ENCODE measurements around the gene EGFR. TPM values are rescaled to one million over a fixed set of nuclear protein-coding genes. Genes with fewer than 3 reads are reported as not detected.

Gene EGFR
- total and polyA plus RNA-seq, 5 donors from 2014 or later, result not detected

GRCh38 chr7:55249332-55249731 is 230.5 kb downstream of the EGFR start:
- no peak overlapping the region for H3K4me3 ChIP-seq (ENCODE audit: low read depth, low read length)
- H3K27me3 ChIP-seq (ENCODE audit: control insufficient read depth, insufficient read depth, low read length), result peaks cover 12% of the 10 kb centered on the region
- H3K9me3 ChIP-seq (ENCODE audit: control insufficient read depth in 2 of 2, low read length in 2 of 2), result no peaks in the 10 kb centered on the region
- ATAC-seq (ENCODE audit: low read depth in 2 of 2) (no peak), DNase-seq (no peak)
- H3K27ac ChIP-seq (ENCODE audit: insufficient read depth, low read length, poor library complexity, severe bottlenecking), result no peak overlapping the region
- no peak overlapping the region for H3K27ac Mint-ChIP-seq
- peaks cover 0 to 5% (median 0%) of the 10 kb centered on the region in 4 donors for H3K4me1 Mint-ChIP-seq
- H3K4me1 ChIP-seq (ENCODE audit: control insufficient read depth, insufficient read depth, low read length, poor library complexity, severe bottlenecking), result peaks cover 3% of the 10 kb centered on the region
- no peaks in the 10 kb centered on the region for H3K9me3 Mint-ChIP-seq
- H3K36me3 Mint-ChIP-seq, result no peaks in the 10 kb centered on the region
- no peaks in the 10 kb centered on the region for H3K36me3 ChIP-seq (ENCODE audit: control insufficient read depth, insufficient read depth, low read length)
- H3K27me3 Mint-ChIP-seq, result peaks cover 44% of the 10 kb centered on the region
- no peak overlapping the region for H3K4me3 Mint-ChIP-seq

- Mint-ChIP-seq H3K4me1 (peaks cover 0 to 11% (median 0%) of the 10 kb centered on the region in 4 donors), H3K9me3 (no peaks in the 10 kb centered on the region), H3K27ac (no peak overlapping the region), H3K36me3 (no peaks in the 10 kb centered on the region), H3K4me3 (no peak overlapping the region), H3K27me3 (peaks cover 40% of the 10 kb centered on the region)
- DNase-seq (no peak), ATAC-seq (ENCODE audit: low read depth in 2 of 2) (no peak)
- H3K27me3 ChIP-seq (ENCODE audit: control insufficient read depth, insufficient read depth, low read length), result peaks cover 9% of the 10 kb centered on the region
- H3K9me3 ChIP-seq (ENCODE audit: control insufficient read depth in 2 of 2, low read length in 2 of 2), result no peaks in the 10 kb centered on the region
- H3K36me3 ChIP-seq (ENCODE audit: control insufficient read depth, insufficient read depth, low read length), result no peaks in the 10 kb centered on the region
- peaks cover 12% of the 10 kb centered on the region for H3K4me1 ChIP-seq (ENCODE audit: control insufficient read depth, insufficient read depth, low read length, poor library complexity, severe bottlenecking)
- H3K4me3 ChIP-seq (ENCODE audit: low read depth, low read length), result no peak overlapping the region
- no peak overlapping the region for H3K27ac ChIP-seq (ENCODE audit: insufficient read depth, low read length, poor library complexity, severe bottlenecking)
These were observed 231.5 kb downstream of the EGFR start for GRCh38 chr7:55250313-55250712.

- Mint-ChIP-seq H3K27me3 (peaks cover 46% of the 10 kb centered on the region), H3K4me3 (no peak overlapping the region), H3K27ac (no peak overlapping the region), H3K9me3 (no peaks in the 10 kb centered on the region), H3K36me3 (no peaks in the 10 kb centered on the region), H3K4me1 (peaks cover 0 to 19% (median under 1%) of the 10 kb centered on the region in 4 donors)
- Histone ChIP-seq H3K4me3 (ENCODE audit: low read depth, low read length) (no peak overlapping the region), H3K27me3 (ENCODE audit: control insufficient read depth, insufficient read depth, low read length) (peaks cover 9% of the 10 kb centered on the region), H3K27ac (ENCODE audit: insufficient read depth, low read length, poor library complexity, severe bottlenecking) (no peak overlapping the region), H3K36me3 (ENCODE audit: control insufficient read depth, insufficient read depth, low read length) (no peaks in the 10 kb centered on the region), H3K4me1 (ENCODE audit: control insufficient read depth, insufficient read depth, low read length, poor library complexity, severe bottlenecking) (peaks cover 18% of the 10 kb centered on the region), H3K9me3 (ENCODE audit: control insufficient read depth in 2 of 2, low read length in 2 of 2) (no peaks in the 10 kb centered on the region)
- DNase-seq, result no peak
- no peak for ATAC-seq (ENCODE audit: low read depth in 2 of 2)
These were observed 232.5 kb downstream of the EGFR start for GRCh38 chr7:55251313-55251712.

GRCh38 chr7:55251911-55252310 is 233.1 kb downstream of the EGFR start:
- Histone ChIP-seq H3K9me3 (ENCODE audit: control insufficient read depth in 2 of 2, low read length in 2 of 2) (no peaks in the 10 kb centered on the region), H3K4me1 (ENCODE audit: control insufficient read depth, insufficient read depth, low read length, poor library complexity, severe bottlenecking) (peaks cover 18% of the 10 kb centered on the region), H3K27ac (ENCODE audit: insufficient read depth, low read length, poor library complexity, severe bottlenecking) (no peak overlapping the region), H3K27me3 (ENCODE audit: control insufficient read depth, insufficient read depth, low read length) (peaks cover 9% of the 10 kb centered on the region), H3K4me3 (ENCODE audit: low read depth, low read length) (no peak overlapping the region), H3K36me3 (ENCODE audit: control insufficient read depth, insufficient read depth, low read length) (no peaks in the 10 kb centered on the region)
- no peak overlapping the region for H3K4me3 Mint-ChIP-seq
- ATAC-seq (ENCODE audit: low read depth in 2 of 2), result no peak
- no peak for DNase-seq
- peaks cover 0 to 19% (median under 1%) of the 10 kb centered on the region in 4 donors for H3K4me1 Mint-ChIP-seq
- peaks cover 49% of the 10 kb centered on the region for H3K27me3 Mint-ChIP-seq
- H3K9me3 Mint-ChIP-seq, result no peaks in the 10 kb centered on the region
- H3K27ac Mint-ChIP-seq, result no peak overlapping the region
- H3K36me3 Mint-ChIP-seq, result no peaks in the 10 kb centered on the region

DNA sequence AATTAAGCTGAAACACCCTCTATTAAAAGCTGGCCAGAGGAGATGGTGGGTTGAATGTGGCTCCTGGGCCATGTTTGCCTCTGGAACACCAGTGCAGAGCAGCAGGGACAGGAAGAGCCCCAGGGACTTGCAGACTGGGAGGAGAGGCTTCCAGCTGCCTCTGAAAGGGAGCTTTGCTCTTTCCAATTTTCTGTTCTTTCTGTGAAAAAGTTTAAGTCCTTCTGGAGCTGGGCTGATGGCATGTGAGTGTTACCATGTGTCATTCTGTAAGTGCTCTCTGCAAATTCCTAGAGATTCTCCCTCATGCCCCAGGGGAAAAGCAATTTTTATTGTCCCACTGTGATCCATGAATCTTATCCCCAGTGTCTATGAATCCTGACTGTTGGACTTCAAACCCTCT is 233.6 kb downstream of the EGFR start:
- Histone ChIP-seq H3K4me3 (ENCODE audit: low read depth, low read length) (no peak overlapping the region), H3K36me3 (ENCODE audit: control insufficient read depth, insufficient read depth, low read length) (no peaks in the 10 kb centered on the region), H3K4me1 (ENCODE audit: control insufficient read depth, insufficient read depth, low read length, poor library complexity, severe bottlenecking) (peaks cover 18% of the 10 kb centered on the region), H3K27ac (ENCODE audit: insufficient read depth, low read length, poor library complexity, severe bottlenecking) (no peak overlapping the region), H3K9me3 (ENCODE audit: control insufficient read depth in 2 of 2, low read length in 2 of 2) (no peaks in the 10 kb centered on the region), H3K27me3 (ENCODE audit: control insufficient read depth, insufficient read depth, low read length) (peaks cover 9% of the 10 kb centered on the region)
- Mint-ChIP-seq H3K27ac (no peak overlapping the region), H3K36me3 (no peaks in the 10 kb centered on the region), H3K4me3 (no peak overlapping the region), H3K27me3 (peaks cover 54% of the 10 kb centered on the region), H3K9me3 (no peaks in the 10 kb centered on the region), H3K4me1 (peaks cover 0 to 19% (median under 1%) of the 10 kb centered on the region in 4 donors)
- no peak for DNase-seq
- ATAC-seq (ENCODE audit: low read depth in 2 of 2), result no peak

DNA sequence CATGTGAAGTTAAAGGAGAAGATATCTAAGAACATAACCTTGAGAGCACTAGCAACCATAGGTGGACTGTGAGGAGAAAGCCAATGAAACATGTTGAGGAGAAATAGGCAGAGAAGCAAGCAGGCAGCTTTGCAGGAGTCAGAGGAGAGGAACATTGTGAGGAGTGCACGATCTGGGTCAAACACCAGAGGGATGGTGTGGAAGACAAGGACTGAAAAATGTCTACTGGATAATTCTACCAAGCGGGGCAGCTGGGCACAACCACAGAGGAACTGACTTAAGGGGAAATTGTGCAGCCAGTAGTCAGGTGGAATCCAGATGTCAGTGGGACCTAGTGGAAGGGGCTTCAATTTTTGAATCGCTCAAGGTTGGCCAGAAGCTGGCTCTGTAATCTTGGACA is 234.4 kb downstream of the EGFR start:
- peak overlapping the region in 1 of 3 donors; percentile 0 for H3K27ac Mint-ChIP-seq
- no peak overlapping the region for H3K27ac ChIP-seq (ENCODE audit: insufficient read depth, low read length, poor library complexity, severe bottlenecking)
- DNase-seq (no peak), ATAC-seq (ENCODE audit: low read depth in 2 of 2) (no peak)
- no peaks in the 10 kb centered on the region for H3K9me3 ChIP-seq (ENCODE audit: control insufficient read depth in 2 of 2, low read length in 2 of 2)
- peak overlapping the region in 3 of 4 donors; percentile 27 to 46 (median 42) for H3K4me3 Mint-ChIP-seq
- H3K4me3 ChIP-seq (ENCODE audit: low read depth, low read length), result no peak overlapping the region
- H3K27me3 ChIP-seq (ENCODE audit: control insufficient read depth, insufficient read depth, low read length), result peaks cover 9% of the 10 kb centered on the region
- peaks cover 61% of the 10 kb centered on the region for H3K27me3 Mint-ChIP-seq
- H3K36me3 Mint-ChIP-seq, result no peaks in the 10 kb centered on the region
- H3K4me1 ChIP-seq (ENCODE audit: control insufficient read depth, insufficient read depth, low read length, poor library complexity, severe bottlenecking), result peaks cover 18% of the 10 kb centered on the region
- H3K36me3 ChIP-seq (ENCODE audit: control insufficient read depth, insufficient read depth, low read length), result no peaks in the 10 kb centered on the region
- H3K9me3 Mint-ChIP-seq, result no peaks in the 10 kb centered on the region
- peaks cover 0 to 19% (median under 1%) of the 10 kb centered on the region in 4 donors for H3K4me1 Mint-ChIP-seq

- Histone ChIP-seq H3K4me1 (ENCODE audit: control insufficient read depth, insufficient read depth, low read length, poor library complexity, severe bottlenecking) (peaks cover 18% of the 10 kb centered on the region), H3K27ac (ENCODE audit: insufficient read depth, low read length, poor library complexity, severe bottlenecking) (no peak overlapping the region), H3K36me3 (ENCODE audit: control insufficient read depth, insufficient read depth, low read length) (no peaks in the 10 kb centered on the region), H3K4me3 (ENCODE audit: low read depth, low read length) (no peak overlapping the region), H3K27me3 (ENCODE audit: control insufficient read depth, insufficient read depth, low read length) (peaks cover 9% of the 10 kb centered on the region), H3K9me3 (ENCODE audit: control insufficient read depth in 2 of 2, low read length in 2 of 2) (no peaks in the 10 kb centered on the region)
- Mint-ChIP-seq H3K27ac (no peak overlapping the region), H3K27me3 (peaks cover 62% of the 10 kb centered on the region), H3K9me3 (no peaks in the 10 kb centered on the region), H3K4me3 (peak overlapping the region in 3 of 4 donors; percentile 41 to 61 (median 57)), H3K36me3 (no peaks in the 10 kb centered on the region), H3K4me1 (peaks cover 0 to 19% (median under 1%) of the 10 kb centered on the region in 4 donors)
- ATAC-seq (ENCODE audit: low read depth in 2 of 2) (no peak), DNase-seq (no peak)
These were observed 235.4 kb downstream of the EGFR start for GRCh38 chr7:55254242-55254595.

Data from CD4-positive, CD25-positive, alpha-beta regulatory T cell (primary cell).